Astrocyte (in vitro differentiated cells and primary cell): ENCODE data around the gene ZBTB7C. TPM values are rescaled to one million over a fixed set of nuclear protein-coding genes. Genes with fewer than 3 reads are reported as not detected.

Source experiments
- DNase-seq: peaks from one replicate; pipeline ENCODE4 v3.0.0-alpha.2; 2010; ENCODE audit warnings: low read depth
- FAIRE-seq: peaks from 2 replicates; lab custom pipeline; 2011; peaks lifted over from hg19 to GRCh38; lab: Jason Lieb, UNC
- H2AFZ ChIP-seq: 2 replicates; pipeline ENCODE4 v1.6.0; 2012; ENCODE audit warnings: low read depth, low read length, inconsistent platforms
- H3K27ac ChIP-seq: 2 replicates; pipeline ENCODE4 v1.5.1; 2011; ENCODE audit warnings: low read depth, low read length, inconsistent platforms
- H3K27me3 ChIP-seq: 2 replicates; pipeline ENCODE4 v1.6.0; 2011; ENCODE audit warnings: low read length, inconsistent platforms; ENCODE audit not compliant: insufficient read depth
- H3K36me3 ChIP-seq: 2 replicates; pipeline ENCODE4 v1.5.1; 2011; ENCODE audit warnings: low read length, inconsistent platforms; ENCODE audit not compliant: insufficient read depth
- H3K4me1 ChIP-seq: 2 replicates; pipeline ENCODE4 v1.5.1; 2011; ENCODE audit warnings: low read length, inconsistent platforms; ENCODE audit not compliant: insufficient read depth
- H3K4me2 ChIP-seq: 2 replicates; pipeline ENCODE4 v1.6.0; 2012; ENCODE audit warnings: low read length, inconsistent platforms
- H3K4me3 ChIP-seq: 2 replicates; pipeline ENCODE4 v1.5.1; 2011; ENCODE audit warnings: low read depth, mild to moderate bottlenecking, low read length, inconsistent platforms; ENCODE audit not compliant: insufficient read depth
- H3K79me2 ChIP-seq: 2 replicates; pipeline ENCODE4 v1.6.0; 2012; ENCODE audit warnings: mild to moderate bottlenecking, low read length, inconsistent platforms; ENCODE audit not compliant: insufficient read depth
- H3K9ac ChIP-seq: 2 replicates; pipeline ENCODE4 v1.6.0; 2012; ENCODE audit warnings: mild to moderate bottlenecking, low read length, inconsistent platforms
- H3K9me3 ChIP-seq: 2 replicates; pipeline ENCODE4 v1.5.1; 2012; ENCODE audit warnings: low read depth, mild to moderate bottlenecking, low read length, inconsistent platforms; ENCODE audit not compliant: insufficient read depth
- H4K20me1 ChIP-seq: 2 replicates; pipeline ENCODE4 v1.6.0; 2012; ENCODE audit warnings: low read length, inconsistent platforms; ENCODE audit not compliant: insufficient read depth
- H3K27ac Mint-ChIP-seq: one replicate; pipeline ENCODE4 v1.8.0; 2021; ENCODE audit warnings: mild to moderate bottlenecking, mixed read lengths; ENCODE audit not compliant: unreplicated experiment
- H3K27me3 Mint-ChIP-seq: one replicate; pipeline ENCODE4 v1.8.0; 2021; ENCODE audit warnings: low read depth, mixed read lengths; ENCODE audit not compliant: unreplicated experiment
- H3K36me3 Mint-ChIP-seq: one replicate; pipeline ENCODE4 v1.8.0; 2021; ENCODE audit warnings: low read depth, mixed read lengths; ENCODE audit not compliant: unreplicated experiment
- H3K4me1 Mint-ChIP-seq: one replicate; pipeline ENCODE4 v1.8.0; 2021; ENCODE audit warnings: low read depth, mixed read lengths; ENCODE audit not compliant: unreplicated experiment
- H3K4me3 Mint-ChIP-seq: one replicate; pipeline ENCODE4 v1.8.0; 2021; ENCODE audit warnings: mild to moderate bottlenecking, moderate library complexity, mixed read lengths; ENCODE audit not compliant: unreplicated experiment
- H3K9me3 Mint-ChIP-seq: one replicate; pipeline ENCODE4 v1.8.0; 2021; ENCODE audit warnings: mild to moderate bottlenecking, mixed read lengths; ENCODE audit not compliant: unreplicated experiment
- CTCF ChIP-seq: IDR thresholded peaks from 2 replicates; pipeline ENCODE4 v1.5.1; 2011; ENCODE audit warnings: low read depth, mild to moderate bottlenecking, inconsistent platforms, low read length, moderate library complexity; ENCODE audit not compliant: insufficient read depth
- EZH2 ChIP-seq: IDR thresholded peaks from 2 replicates; pipeline ENCODE4 v1.6.1; 2012; ENCODE audit warnings: mild to moderate bottlenecking, low read length, inconsistent platforms; ENCODE audit not compliant: insufficient read depth
- total RNA-seq: library from RNA; stranded (reverse); gene quantifications from 2 replicates; pipeline ENCODE4 v1.2.1, GENCODE V29; 2021

The ZBTB7C gene
- total RNA-seq, 1 donor from 2014 or later = 1.0 TPM

GRCh38 chr18:48072428-48073204, 336.6 kb downstream of the ZBTB7C start:
- H3K36me3 Mint-ChIP-seq = peaks cover 4% of the 10 kb centered on the region
- H3K9ac ChIP-seq = no peak overlapping the region
- peaks cover 1% of the 10 kb centered on the region for H3K9me3 Mint-ChIP-seq
- no peaks in the 10 kb centered on the region for H3K4me1 Mint-ChIP-seq
- H3K27ac Mint-ChIP-seq = no peak overlapping the region
- H2AFZ ChIP-seq = peak overlapping the region; percentile 26
- peaks cover 5% of the 10 kb centered on the region for H3K27me3 ChIP-seq
- H3K36me3 ChIP-seq = no peaks in the 10 kb centered on the region
- DNase-seq (no peak), FAIRE-seq (no peak)
- peaks cover 54% of the 10 kb centered on the region for H3K27me3 Mint-ChIP-seq
- no peak overlapping the region for H3K4me3 ChIP-seq
- TF ChIP-seq EZH2 = no peak
- TF ChIP-seq CTCF = no peak
- no peak overlapping the region for H3K4me2 ChIP-seq
- no peaks in the 10 kb centered on the region for H4K20me1 ChIP-seq
- H3K27ac ChIP-seq = no peak overlapping the region
- no peaks in the 10 kb centered on the region for H3K79me2 ChIP-seq
- no peaks in the 10 kb centered on the region for H3K4me1 ChIP-seq
- no peak overlapping the region for H3K4me3 Mint-ChIP-seq
- H3K9me3 ChIP-seq = no peaks in the 10 kb centered on the region

GRCh38 chr18:48068916-48069445, 340.2 kb downstream of the ZBTB7C start:
- Mint-ChIP-seq H3K27me3 (peaks cover 47% of the 10 kb centered on the region), H3K4me3 (no peak overlapping the region), H3K36me3 (peaks cover 4% of the 10 kb centered on the region), H3K27ac (no peak overlapping the region), H3K9me3 (peaks cover 1% of the 10 kb centered on the region), H3K4me1 (no peaks in the 10 kb centered on the region)
- H3K4me3 ChIP-seq = no peak overlapping the region
- no peak for TF ChIP-seq EZH2
- no peak for TF ChIP-seq CTCF
- H3K4me2 ChIP-seq = no peak overlapping the region
- no peak overlapping the region for H3K9ac ChIP-seq
- H3K4me1 ChIP-seq = no peaks in the 10 kb centered on the region
- H3K79me2 ChIP-seq = no peaks in the 10 kb centered on the region
- H3K36me3 ChIP-seq = no peaks in the 10 kb centered on the region
- no peaks in the 10 kb centered on the region for H4K20me1 ChIP-seq
- peaks cover 5% of the 10 kb centered on the region for H3K27me3 ChIP-seq
- no peak for DNase-seq
- FAIRE-seq = no peak
- no peaks in the 10 kb centered on the region for H3K9me3 ChIP-seq
- H3K27ac ChIP-seq = no peak overlapping the region
- no peak overlapping the region for H2AFZ ChIP-seq

GRCh38 chr18:48066225-48066652, 342.9 kb downstream of the ZBTB7C start:
- peaks cover 7% of the 10 kb centered on the region for H3K27me3 ChIP-seq
- H3K4me1 Mint-ChIP-seq = no peaks in the 10 kb centered on the region
- no peak overlapping the region for H3K27ac Mint-ChIP-seq
- no peak overlapping the region for H3K4me3 ChIP-seq
- H3K36me3 Mint-ChIP-seq = no peaks in the 10 kb centered on the region
- TF ChIP-seq EZH2 (no peak), CTCF (no peak)
- no peak overlapping the region for H3K4me3 Mint-ChIP-seq
- H3K9me3 ChIP-seq = no peaks in the 10 kb centered on the region
- no peaks in the 10 kb centered on the region for H3K36me3 ChIP-seq
- H3K9ac ChIP-seq = no peak overlapping the region
- no peak for DNase-seq
- peaks cover 1% of the 10 kb centered on the region for H3K9me3 Mint-ChIP-seq
- no peak overlapping the region for H3K4me2 ChIP-seq
- no peaks in the 10 kb centered on the region for H3K79me2 ChIP-seq
- peaks cover 43% of the 10 kb centered on the region for H3K27me3 Mint-ChIP-seq
- H3K4me1 ChIP-seq = no peaks in the 10 kb centered on the region
- H3K27ac ChIP-seq = no peak overlapping the region
- FAIRE-seq = no peak
- no peaks in the 10 kb centered on the region for H4K20me1 ChIP-seq
- H2AFZ ChIP-seq = no peak overlapping the region
